ENCODE measurements around the gene SCN1A. TPM values are rescaled to one million over a fixed set of nuclear protein-coding genes. Genes with fewer than 3 reads are reported as not detected.

SCN1A gene
- polyA plus RNA-seq, 3 donors = not detected

- TF ChIP-seq, protein P1, sequence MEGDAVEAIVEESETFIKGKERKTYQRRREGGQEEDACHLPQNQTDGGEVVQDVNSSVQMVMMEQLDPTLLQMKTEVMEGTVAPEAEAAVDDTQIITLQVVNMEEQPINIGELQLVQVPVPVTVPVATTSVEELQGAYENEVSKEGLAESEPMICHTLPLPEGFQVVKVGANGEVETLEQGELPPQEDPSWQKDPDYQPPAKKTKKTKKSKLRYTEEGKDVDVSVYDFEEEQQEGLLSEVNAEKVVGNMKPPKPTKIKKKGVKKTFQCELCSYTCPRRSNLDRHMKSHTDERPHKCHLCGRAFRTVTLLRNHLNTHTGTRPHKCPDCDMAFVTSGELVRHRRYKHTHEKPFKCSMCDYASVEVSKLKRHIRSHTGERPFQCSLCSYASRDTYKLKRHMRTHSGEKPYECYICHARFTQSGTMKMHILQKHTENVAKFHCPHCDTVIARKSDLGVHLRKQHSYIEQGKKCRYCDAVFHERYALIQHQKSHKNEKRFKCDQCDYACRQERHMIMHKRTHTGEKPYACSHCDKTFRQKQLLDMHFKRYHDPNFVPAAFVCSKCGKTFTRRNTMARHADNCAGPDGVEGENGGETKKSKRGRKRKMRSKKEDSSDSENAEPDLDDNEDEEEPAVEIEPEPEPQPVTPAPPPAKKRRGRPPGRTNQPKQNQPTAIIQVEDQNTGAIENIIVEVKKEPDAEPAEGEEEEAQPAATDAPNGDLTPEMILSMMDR (IDR thresholded peaks at IDR 0.05) = no peak
- peak; percentile 51 to 79 (median 71) for DNase-seq
- no peak overlapping the region for H3K9ac ChIP-seq (ENCODE audit: insufficient read depth, low read length, poor library complexity, severe bottlenecking)
- H3K79me2 ChIP-seq (ENCODE audit: insufficient read depth, low read length) = no peaks in the 10 kb centered on the region
- H4K20me1 ChIP-seq (ENCODE audit: insufficient read depth, low read length) = no peaks in the 10 kb centered on the region
- H3K27me3 ChIP-seq (ENCODE audit: control insufficient read depth in 2 of 2, insufficient read depth in 2 of 2, low read length in 2 of 2) = no peaks in the 10 kb centered on the region
- no peaks in the 10 kb centered on the region for H3K9me3 ChIP-seq (replicated peaks in 1 of 2; ENCODE audit: control insufficient read depth in 1 of 2, insufficient read depth in 1 of 2, low read length in 2 of 2)
- H3K27ac ChIP-seq (ENCODE audit: low read depth in 1 of 2, low read length in 2 of 2) = no peak overlapping the region
- Mint-ChIP-seq H3K9me3 (peaks cover 0 to 2% (median 0%) of the 10 kb centered on the region in 7 donors), H3K27ac (no peak overlapping the region), H3K36me3 (no peaks in the 10 kb centered on the region), H3K4me3 (no peak overlapping the region), H3K27me3 (ENCODE audit: low read depth in 3 of 3) (no peaks in the 10 kb centered on the region), H3K4me1 (peaks cover 9% of the 10 kb centered on the region)
- intact Hi-C loops (cut with micrococcal nuclease) = no loop called here
- peaks cover 14 to 15% of the 10 kb centered on the region in 2 donors for H3K4me1 ChIP-seq (ENCODE audit: control insufficient read depth in 1 of 2, insufficient read depth in 2 of 2, low read length in 2 of 2)
- no peak overlapping the region for H2AFZ ChIP-seq (ENCODE audit: insufficient read depth, low read depth, low read length, poor library complexity, severe bottlenecking)
- H3K4me2 ChIP-seq (replicated peaks; ENCODE audit: extremely low read depth, low read length, poor library complexity, severe bottlenecking) = peak overlapping the region; percentile 22
- no peaks in the 10 kb centered on the region for H3K36me3 ChIP-seq (replicated peaks in 1 of 2; ENCODE audit: control insufficient read depth in 1 of 2, insufficient read depth in 2 of 2, low read length in 2 of 2)
- whole genome bisulfite sequencing (ENCODE audit: insufficient coverage) = no CpG with 5 or more reads among the region's 2 CpGs
- H3K4me3 ChIP-seq (replicated peaks in 1 of 3; ENCODE audit: low read depth in 2 of 3, low read length in 3 of 3) = no peak overlapping the region
Observed at GRCh38 chr2:166067229-166067628, 60.6 kb downstream of the SCN1A start.

GRCh38 chr2:166060191-166060590 is 67.6 kb downstream of the SCN1A start:
- no peak overlapping the region for H3K27ac Mint-ChIP-seq
- no peak for DNase-seq
- Histone ChIP-seq H3K27ac (ENCODE audit: low read depth in 1 of 2, low read length in 2 of 2) (no peak overlapping the region), H2AFZ (ENCODE audit: insufficient read depth, low read depth, low read length, poor library complexity, severe bottlenecking) (no peak overlapping the region), H3K27me3 (ENCODE audit: control insufficient read depth in 2 of 2, insufficient read depth in 2 of 2, low read length in 2 of 2) (no peaks in the 10 kb centered on the region), H3K4me3 (replicated peaks in 1 of 3; ENCODE audit: low read depth in 2 of 3, low read length in 3 of 3) (no peak overlapping the region), H3K4me1 (ENCODE audit: control insufficient read depth in 1 of 2, insufficient read depth in 2 of 2, low read length in 2 of 2) (no peaks in the 10 kb centered on the region), H3K9ac (ENCODE audit: insufficient read depth, low read length, poor library complexity, severe bottlenecking) (no peak overlapping the region), H3K79me2 (ENCODE audit: insufficient read depth, low read length) (no peaks in the 10 kb centered on the region), H3K4me2 (replicated peaks; ENCODE audit: extremely low read depth, low read length, poor library complexity, severe bottlenecking) (no peak overlapping the region), H4K20me1 (ENCODE audit: insufficient read depth, low read length) (no peaks in the 10 kb centered on the region), H3K9me3 (replicated peaks in 1 of 2; ENCODE audit: control insufficient read depth in 1 of 2, insufficient read depth in 1 of 2, low read length in 2 of 2) (no peaks in the 10 kb centered on the region), H3K36me3 (replicated peaks in 1 of 2; ENCODE audit: control insufficient read depth in 1 of 2, insufficient read depth in 2 of 2, low read length in 2 of 2) (no peaks in the 10 kb centered on the region)
- TF ChIP-seq, protein P1 (IDR thresholded peaks at IDR 0.05) = no peak
- intact Hi-C loops (cut with micrococcal nuclease) = no loop called here
- H3K36me3 Mint-ChIP-seq = no peaks in the 10 kb centered on the region
- no peaks in the 10 kb centered on the region for H3K9me3 Mint-ChIP-seq
- WGBS (ENCODE audit: insufficient coverage) = 100% methylated on average over 1 of the region's 4 CpGs
- no peaks in the 10 kb centered on the region for H3K27me3 Mint-ChIP-seq (ENCODE audit: low read depth in 3 of 3)
- no peaks in the 10 kb centered on the region for H3K4me1 Mint-ChIP-seq
- H3K4me3 Mint-ChIP-seq = no peak overlapping the region

Measured in CD14-positive monocyte (primary cell).